ENCODE results near the gene GRM3.

GRM3 gene

GRCh38 chr7:86900886-86901285 is 257.2 kb downstream of the GRM3 start:
- H2BK15ac ChIP-seq (ENCODE audit: low read length): no peak overlapping the region
- H4K91ac ChIP-seq (ENCODE audit: low read depth, low read length, poor library complexity): no peak overlapping the region
- H2BK12ac ChIP-seq (ENCODE audit: low read length): no peak overlapping the region
- no peaks in the 10 kb centered on the region for H3K9me3 ChIP-seq (replicated peaks in 1 of 2; ENCODE audit: control insufficient read depth in 2 of 2, insufficient read depth in 1 of 2, low read depth in 1 of 2, low read length in 2 of 2)
- H3K79me1 ChIP-seq (ENCODE audit: low read depth, low read length): no peaks in the 10 kb centered on the region
- H3K4me2 ChIP-seq (ENCODE audit: insufficient read depth, low read length, poor library complexity, severe bottlenecking): no peak overlapping the region
- H4K8ac ChIP-seq (ENCODE audit: low read depth, low read length): no peak overlapping the region
- no peak overlapping the region for H3K23ac ChIP-seq (ENCODE audit: low read depth, low read length, poor library complexity)
- H3K9ac ChIP-seq (ENCODE audit: low read depth, low read length, poor library complexity): no peak overlapping the region
- no peak overlapping the region for H2BK5ac ChIP-seq (ENCODE audit: low read length)
- no peaks in the 10 kb centered on the region for H3K27me3 ChIP-seq (ENCODE audit: control insufficient read depth in 3 of 3, insufficient read depth in 3 of 3, low read depth in 1 of 3, low read length in 3 of 3)
- no peak overlapping the region for H2AK5ac ChIP-seq (ENCODE audit: low read depth, low read length)
- no peak overlapping the region for H3K27ac ChIP-seq (replicated peaks; ENCODE audit: low read length)
- no peak overlapping the region for H3K4me3 ChIP-seq (ENCODE audit: low read length in 2 of 2)
- no peaks in the 10 kb centered on the region for H3K4me1 ChIP-seq (ENCODE audit: control insufficient read depth in 2 of 2, insufficient read depth in 1 of 2, low read depth in 1 of 2, low read length in 2 of 2)
- H3K4ac ChIP-seq (ENCODE audit: low read length): no peak overlapping the region
- DNase-seq (ENCODE audit: low spot score): no peak
- H2AFZ ChIP-seq (ENCODE audit: low read length): no peak overlapping the region
- H3K18ac ChIP-seq (ENCODE audit: low read length): no peak overlapping the region
- no peak overlapping the region for H2BK120ac ChIP-seq (ENCODE audit: low read depth, low read length)
- H3K14ac ChIP-seq (ENCODE audit: low read length): no peak overlapping the region
- H3K36me3 ChIP-seq (replicated peaks in 1 of 2; ENCODE audit: control insufficient read depth in 2 of 2, insufficient read depth in 2 of 2, low read length in 2 of 2): peaks cover 3 to 21% of the 10 kb centered on the region in 2 donors

DNA sequence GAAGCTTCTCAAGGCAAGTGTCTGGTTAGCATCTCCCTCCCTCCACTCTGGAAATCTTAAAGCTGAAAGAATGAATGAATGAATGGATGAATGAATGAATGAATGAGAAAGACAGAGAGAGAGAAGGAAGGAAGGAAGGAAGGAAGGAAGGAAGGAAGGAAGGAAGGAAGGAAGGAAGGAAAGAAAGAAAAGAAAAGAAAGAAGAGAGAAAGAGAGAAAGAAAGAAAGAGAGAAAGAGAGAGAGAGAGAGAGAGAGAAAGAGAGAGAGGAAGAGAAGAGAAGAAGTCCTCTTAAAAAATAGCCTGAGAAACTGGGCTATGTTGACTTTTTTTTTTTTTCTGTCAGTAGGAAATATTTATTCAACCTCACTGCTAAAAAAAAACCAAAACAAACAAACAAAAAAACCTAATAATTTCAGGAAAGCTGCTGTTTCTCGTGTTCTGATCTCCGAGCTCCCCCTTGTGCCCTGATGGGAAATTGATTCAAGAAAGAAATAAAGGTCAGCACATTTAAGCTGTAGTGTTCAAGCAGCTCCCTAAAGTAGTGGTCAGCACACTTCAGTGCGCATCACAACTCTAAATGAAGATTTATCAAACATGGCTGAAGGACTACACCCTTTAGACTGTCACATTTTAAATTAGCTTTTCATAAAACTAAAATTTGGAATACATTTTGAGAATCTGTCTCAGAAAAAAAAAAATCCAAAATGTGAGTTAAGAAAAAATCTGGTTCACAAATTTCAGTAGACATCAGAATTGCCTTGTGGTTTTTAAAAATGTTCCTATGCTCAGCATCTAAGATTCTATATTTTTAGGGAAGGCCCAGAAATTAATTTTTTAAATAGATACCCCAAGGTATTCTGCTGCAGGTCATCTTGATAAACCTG is 261.5 kb downstream of the GRM3 start:
- WGBS, 2 donors (ENCODE audit: extremely low coverage in 2 of 2, insufficient read length in 2 of 2, insufficient replicate concordance in 1 of 2): no CpG with 5 or more reads among the region's 3 CpGs
- Histone ChIP-seq H3K4me3 (ENCODE audit: low read length in 2 of 2) (no peak overlapping the region), H3K9ac (ENCODE audit: low read depth, low read length, poor library complexity) (no peak overlapping the region), H3K27ac (replicated peaks; ENCODE audit: low read length) (no peak overlapping the region), H2AFZ (ENCODE audit: low read length) (no peak overlapping the region), H3K36me3 (replicated peaks in 1 of 2; ENCODE audit: control insufficient read depth in 2 of 2, insufficient read depth in 2 of 2, low read length in 2 of 2) (peaks cover 0 to 4% of the 10 kb centered on the region in 2 donors), H2BK15ac (ENCODE audit: low read length) (no peak overlapping the region), H3K4ac (ENCODE audit: low read length) (no peak overlapping the region), H3K79me1 (ENCODE audit: low read depth, low read length) (no peaks in the 10 kb centered on the region), H3K14ac (ENCODE audit: low read length) (no peak overlapping the region), H3K27me3 (ENCODE audit: control insufficient read depth in 3 of 3, insufficient read depth in 3 of 3, low read depth in 1 of 3, low read length in 3 of 3) (no peaks in the 10 kb centered on the region), H3K18ac (ENCODE audit: low read length) (no peak overlapping the region), H2BK5ac (ENCODE audit: low read length) (no peak overlapping the region), H3K23ac (ENCODE audit: low read depth, low read length, poor library complexity) (no peak overlapping the region), H3K4me1 (ENCODE audit: control insufficient read depth in 2 of 2, insufficient read depth in 1 of 2, low read depth in 1 of 2, low read length in 2 of 2) (no peaks in the 10 kb centered on the region), H4K8ac (ENCODE audit: low read depth, low read length) (no peak overlapping the region), H3K9me3 (replicated peaks in 1 of 2; ENCODE audit: control insufficient read depth in 2 of 2, insufficient read depth in 1 of 2, low read depth in 1 of 2, low read length in 2 of 2) (no peaks in the 10 kb centered on the region), H4K91ac (ENCODE audit: low read depth, low read length, poor library complexity) (no peak overlapping the region), H2BK120ac (ENCODE audit: low read depth, low read length) (no peak overlapping the region), H3K4me2 (ENCODE audit: insufficient read depth, low read length, poor library complexity, severe bottlenecking) (no peak overlapping the region), H2BK12ac (ENCODE audit: low read length) (no peak overlapping the region), H2AK5ac (ENCODE audit: low read depth, low read length) (no peak overlapping the region)
- DNase-seq (ENCODE audit: low spot score): peak; percentile 18

GRCh38 chr7:86908948-86909347 is 265.2 kb downstream of the GRM3 start:
- no peak overlapping the region for H2BK15ac ChIP-seq (ENCODE audit: low read length)
- H3K9ac ChIP-seq (ENCODE audit: low read depth, low read length, poor library complexity): no peak overlapping the region
- no peak overlapping the region for H3K4ac ChIP-seq (ENCODE audit: low read length)
- H3K4me3 ChIP-seq (ENCODE audit: low read length in 2 of 2): no peak overlapping the region
- no peak overlapping the region for H2BK5ac ChIP-seq (ENCODE audit: low read length)
- H3K23ac ChIP-seq (ENCODE audit: low read depth, low read length, poor library complexity): no peak overlapping the region
- no peaks in the 10 kb centered on the region for H3K79me1 ChIP-seq (ENCODE audit: low read depth, low read length)
- H3K9me3 ChIP-seq (replicated peaks in 1 of 2; ENCODE audit: control insufficient read depth in 2 of 2, insufficient read depth in 1 of 2, low read depth in 1 of 2, low read length in 2 of 2): no peaks in the 10 kb centered on the region
- H3K4me2 ChIP-seq (ENCODE audit: insufficient read depth, low read length, poor library complexity, severe bottlenecking): no peak overlapping the region
- H3K27ac ChIP-seq (replicated peaks; ENCODE audit: low read length): no peak overlapping the region
- no peak for DNase-seq (ENCODE audit: low spot score)
- no CpG with 5 or more reads among the region's 1 CpG for WGBS, 2 donors (ENCODE audit: extremely low coverage in 2 of 2, insufficient read length in 2 of 2, insufficient replicate concordance in 1 of 2)
- H3K27me3 ChIP-seq (ENCODE audit: control insufficient read depth in 3 of 3, insufficient read depth in 3 of 3, low read depth in 1 of 3, low read length in 3 of 3): no peaks in the 10 kb centered on the region
- H2BK12ac ChIP-seq (ENCODE audit: low read length): no peak overlapping the region
- no peak overlapping the region for H2BK120ac ChIP-seq (ENCODE audit: low read depth, low read length)
- no peaks in the 10 kb centered on the region for H3K4me1 ChIP-seq (ENCODE audit: control insufficient read depth in 2 of 2, insufficient read depth in 1 of 2, low read depth in 1 of 2, low read length in 2 of 2)
- no peak overlapping the region for H4K91ac ChIP-seq (ENCODE audit: low read depth, low read length, poor library complexity)
- no peak overlapping the region for H2AK5ac ChIP-seq (ENCODE audit: low read depth, low read length)
- no peak overlapping the region for H4K8ac ChIP-seq (ENCODE audit: low read depth, low read length)
- H2AFZ ChIP-seq (ENCODE audit: low read length): no peak overlapping the region
- no peak overlapping the region for H3K18ac ChIP-seq (ENCODE audit: low read length)
- H3K36me3 ChIP-seq (replicated peaks in 1 of 2; ENCODE audit: control insufficient read depth in 2 of 2, insufficient read depth in 2 of 2, low read length in 2 of 2): peaks cover 5 to 6% of the 10 kb centered on the region in 2 donors
- no peak overlapping the region for H3K14ac ChIP-seq (ENCODE audit: low read length)

DNA sequence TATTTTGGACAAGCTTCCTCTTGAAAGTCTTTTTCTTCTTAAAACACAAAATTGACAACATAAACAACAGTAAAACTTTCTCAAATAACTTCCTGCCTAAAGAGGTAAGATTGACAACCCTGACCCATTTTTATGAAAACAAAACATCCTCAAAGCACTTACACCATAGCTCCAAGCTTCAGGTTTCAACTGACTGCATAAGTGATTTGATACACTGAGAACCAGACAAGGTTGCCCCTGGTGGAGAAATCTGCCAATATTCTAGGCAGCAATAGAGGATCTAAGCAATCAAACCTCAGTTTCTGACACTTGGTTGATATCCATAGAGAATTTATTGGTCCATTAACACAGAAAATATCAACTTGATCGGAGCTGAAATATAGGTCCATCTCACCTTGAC is 267.9 kb downstream of the GRM3 start:
- Histone ChIP-seq H3K36me3 (replicated peaks in 1 of 2; ENCODE audit: control insufficient read depth in 2 of 2, insufficient read depth in 2 of 2, low read length in 2 of 2) (peaks cover 5 to 6% of the 10 kb centered on the region in 2 donors), H3K4me1 (ENCODE audit: control insufficient read depth in 2 of 2, insufficient read depth in 1 of 2, low read depth in 1 of 2, low read length in 2 of 2) (no peaks in the 10 kb centered on the region), H3K4me2 (ENCODE audit: insufficient read depth, low read length, poor library complexity, severe bottlenecking) (no peak overlapping the region), H3K27me3 (ENCODE audit: control insufficient read depth in 3 of 3, insufficient read depth in 3 of 3, low read depth in 1 of 3, low read length in 3 of 3) (no peaks in the 10 kb centered on the region), H3K14ac (ENCODE audit: low read length) (no peak overlapping the region), H3K18ac (ENCODE audit: low read length) (no peak overlapping the region), H2BK15ac (ENCODE audit: low read length) (no peak overlapping the region), H4K8ac (ENCODE audit: low read depth, low read length) (no peak overlapping the region), H2AK5ac (ENCODE audit: low read depth, low read length) (no peak overlapping the region), H3K27ac (replicated peaks; ENCODE audit: low read length) (no peak overlapping the region), H3K23ac (ENCODE audit: low read depth, low read length, poor library complexity) (no peak overlapping the region), H3K9ac (ENCODE audit: low read depth, low read length, poor library complexity) (no peak overlapping the region), H3K79me1 (ENCODE audit: low read depth, low read length) (no peaks in the 10 kb centered on the region), H3K4ac (ENCODE audit: low read length) (no peak overlapping the region), H2BK12ac (ENCODE audit: low read length) (no peak overlapping the region), H3K4me3 (ENCODE audit: low read length in 2 of 2) (no peak overlapping the region), H2BK5ac (ENCODE audit: low read length) (no peak overlapping the region), H3K9me3 (replicated peaks in 1 of 2; ENCODE audit: control insufficient read depth in 2 of 2, insufficient read depth in 1 of 2, low read depth in 1 of 2, low read length in 2 of 2) (no peaks in the 10 kb centered on the region), H2BK120ac (ENCODE audit: low read depth, low read length) (no peak overlapping the region), H2AFZ (ENCODE audit: low read length) (no peak overlapping the region), H4K91ac (ENCODE audit: low read depth, low read length, poor library complexity) (no peak overlapping the region)
- no peak for DNase-seq (ENCODE audit: low spot score)
- no CpG with 5 or more reads among the region's 1 CpG for WGBS, 2 donors (ENCODE audit: extremely low coverage in 2 of 2, insufficient read length in 2 of 2, insufficient replicate concordance in 1 of 2)

Measured in neuronal stem cell (in vitro differentiated cells).